GM20431 (cell line): ENCODE results near the gene PREB.

Experiments
- in situ Hi-C: fragments of 300-500 bp; cut with MseI, MboI; formaldehyde crosslinking; loops from one replicate; pipeline ENCODE4 v1.15.0; 2020; ENCODE audit warnings: low sequenced_read_pairs; ENCODE audit not compliant: unreplicated experiment

Gene PREB

DNA sequence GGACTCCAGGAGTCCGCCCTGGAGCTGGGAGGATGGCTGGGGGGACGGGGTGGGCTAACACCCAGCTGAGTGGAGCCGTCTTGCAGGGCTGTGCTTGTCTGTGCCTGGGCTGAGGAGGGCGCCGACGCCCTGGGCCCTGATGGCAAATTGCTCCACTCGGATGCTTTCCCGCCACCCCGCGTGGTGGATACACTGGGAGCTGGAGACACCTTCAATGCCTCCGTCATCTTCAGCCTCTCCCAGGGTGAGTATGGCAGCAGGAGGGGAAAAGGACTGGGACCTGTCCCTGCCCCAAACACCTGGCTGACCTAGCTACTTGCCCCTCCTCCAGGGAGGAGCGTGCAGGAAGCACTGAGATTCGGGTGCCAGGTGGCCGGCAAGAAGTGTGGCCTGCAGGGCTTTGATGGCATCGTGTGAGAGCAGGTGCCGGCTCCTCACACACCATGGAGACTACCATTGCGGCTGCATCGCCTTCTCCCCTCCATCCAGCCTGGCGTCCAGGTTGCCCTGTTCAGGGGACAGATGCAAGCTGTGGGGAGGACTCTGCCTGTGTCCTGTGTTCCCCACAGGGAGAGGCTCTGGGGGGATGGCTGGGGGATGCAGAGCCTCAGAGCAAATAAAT is 35.0 kb downstream of the PREB start:
- in situ Hi-C loops = loop anchor here (10.0 kb wide), 1 partner anchor 185 kb away; the partner anchor contains the start of gene TRIM54

DNA sequence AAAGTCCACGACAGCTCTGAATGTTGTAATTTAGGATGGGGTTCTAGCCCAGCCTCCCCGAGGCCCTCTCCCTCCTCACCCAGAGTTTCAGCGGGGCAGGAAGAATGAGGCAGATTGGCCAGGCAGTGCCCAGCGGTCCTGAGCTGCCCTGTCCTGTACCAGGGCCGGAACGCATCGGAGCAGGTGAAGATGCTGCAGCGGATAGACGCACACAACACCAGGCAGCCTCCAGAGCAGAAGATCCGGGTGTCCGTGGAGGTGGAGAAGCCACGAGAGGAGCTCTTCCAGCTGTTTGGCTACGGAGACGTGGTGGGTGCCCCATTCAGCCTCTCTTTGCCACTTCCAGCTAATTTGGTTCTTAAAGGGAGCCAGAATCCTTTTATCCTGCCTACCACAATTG is 37.1 kb downstream of the PREB start:
- in situ Hi-C loops = loop anchor here (10.0 kb wide), 1 partner anchor 187 kb away; the partner anchor contains the start of gene TRIM54

DNA sequence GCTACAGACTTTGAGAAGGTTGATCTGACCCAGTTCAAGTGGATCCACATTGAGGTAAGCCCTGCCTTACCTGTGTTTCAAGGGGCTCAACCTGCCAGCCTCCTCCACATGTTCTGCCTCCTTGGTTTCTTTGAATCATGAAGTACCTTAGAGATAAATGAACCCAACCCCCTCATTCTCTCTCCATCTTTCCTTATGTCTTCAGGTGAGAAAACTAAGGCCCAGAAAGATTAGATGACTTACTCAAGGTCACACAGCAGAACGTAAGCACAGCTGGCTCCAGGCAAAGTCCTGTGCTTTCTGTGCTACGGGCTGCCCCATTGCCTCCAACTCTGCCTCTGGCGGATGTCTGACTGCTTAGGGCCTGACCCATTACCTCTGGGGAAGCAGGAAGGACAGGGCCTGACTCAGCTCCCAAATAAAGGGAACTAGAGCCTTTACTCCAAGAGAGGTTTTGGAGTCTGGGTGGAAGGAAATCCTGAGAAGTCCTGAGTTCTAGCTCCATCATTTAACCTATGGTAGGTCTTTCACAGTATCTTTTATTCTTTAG is 37.6 kb downstream of the PREB start:
- in situ Hi-C loops = loop anchor here (10.0 kb wide), 1 partner anchor 188 kb away; the partner anchor contains the start of gene TRIM54

DNA sequence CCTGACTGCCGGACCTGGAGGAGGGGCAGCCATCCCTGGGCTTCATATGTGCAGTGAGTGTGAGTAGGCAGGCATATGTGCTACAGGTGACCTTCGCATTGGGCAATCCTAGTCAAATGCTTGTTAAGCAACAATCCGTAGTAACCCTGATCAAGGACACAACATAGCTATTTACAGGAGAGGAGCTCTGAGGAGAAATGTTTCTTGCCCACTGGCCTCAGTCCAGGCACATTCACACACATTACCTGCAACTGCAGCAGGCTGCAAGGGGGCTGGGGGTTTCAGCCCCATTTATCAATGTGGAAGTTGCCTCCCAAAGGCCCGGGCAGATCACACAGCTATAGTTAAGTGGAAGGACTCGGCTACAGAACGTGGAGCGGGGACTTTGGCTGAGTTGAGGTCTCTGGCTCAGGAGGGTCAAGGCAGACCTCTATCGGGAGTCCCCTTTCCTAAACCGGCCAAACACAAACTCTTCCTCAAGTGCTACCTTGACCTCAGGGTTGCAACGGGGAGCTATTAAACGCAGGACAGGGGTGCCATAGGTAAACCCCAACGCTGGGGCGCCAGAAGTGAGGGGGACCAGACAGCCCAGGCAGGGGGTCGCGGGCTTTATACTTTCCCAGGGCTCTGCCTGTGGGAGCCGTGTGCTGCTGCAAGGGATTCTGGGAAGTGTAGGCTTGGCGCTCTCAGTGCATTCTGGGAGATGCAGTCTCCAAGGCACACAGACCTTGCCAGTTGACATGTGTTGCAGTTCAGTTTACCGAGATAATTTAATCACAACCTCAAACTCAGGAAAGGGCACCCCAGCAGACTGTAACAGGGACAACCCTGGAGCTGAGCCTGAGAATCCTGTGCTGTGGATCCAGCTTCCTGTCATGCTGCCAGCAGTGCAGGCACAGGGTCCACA is 38.4 kb downstream of the PREB start:
- in situ Hi-C loops = loop anchor here (10.0 kb wide), 1 partner anchor 189 kb away; the partner anchor contains the start of gene TRIM54

DNA sequence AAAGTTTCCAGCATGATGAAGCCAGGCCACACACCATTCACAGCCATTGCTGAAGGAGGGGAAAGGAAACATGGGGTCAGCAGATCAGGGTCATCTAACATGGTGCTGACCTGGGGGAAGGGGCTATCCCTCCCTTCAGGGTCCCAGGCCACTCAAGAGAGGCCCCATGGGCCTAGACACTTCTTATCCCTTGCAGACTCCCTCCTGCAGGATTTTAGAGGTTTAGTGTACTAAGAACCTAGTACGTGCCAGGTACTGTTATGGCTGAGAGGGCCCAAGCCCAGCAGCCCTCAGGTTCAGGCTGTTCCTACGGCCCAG is 39.0 kb downstream of the PREB start:
- in situ Hi-C loops = loop anchor here (10.0 kb wide), 1 partner anchor 189 kb away; the partner anchor contains the start of gene TRIM54

DNA sequence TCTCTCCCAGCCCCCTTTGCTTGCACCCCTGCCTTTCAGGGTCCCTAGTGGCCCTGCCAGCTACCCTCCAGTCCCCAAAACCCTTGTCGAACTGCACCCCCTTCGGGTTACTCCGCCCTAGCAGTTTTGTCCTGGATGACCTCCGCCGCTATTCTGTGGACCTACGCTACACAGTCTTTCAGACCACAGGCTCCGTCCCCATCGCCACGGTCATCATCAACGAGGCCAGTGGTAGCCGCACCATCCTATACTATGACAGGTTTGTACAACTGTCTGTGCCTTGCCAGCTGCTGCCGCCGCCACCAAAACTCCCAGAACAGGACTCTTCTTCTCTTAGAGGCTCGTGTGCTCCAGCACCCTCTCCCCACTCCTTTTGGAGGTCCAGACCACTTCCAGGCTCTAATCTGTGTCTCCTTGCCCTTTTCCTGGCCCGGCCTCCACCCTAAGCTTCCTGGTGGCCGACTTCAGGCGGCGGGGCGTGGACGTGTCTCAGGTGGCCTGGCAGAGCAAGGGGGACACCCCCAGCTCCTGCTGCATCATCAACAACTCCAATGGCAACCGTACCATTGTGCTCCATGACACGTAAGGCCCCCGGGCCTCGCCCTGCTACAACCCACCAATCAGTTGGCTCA is 40.0 kb downstream of the PREB start:
- in situ Hi-C loops = loop anchor here (10.0 kb wide), 1 partner anchor 190 kb away; the partner anchor contains the start of gene TRIM54

DNA sequence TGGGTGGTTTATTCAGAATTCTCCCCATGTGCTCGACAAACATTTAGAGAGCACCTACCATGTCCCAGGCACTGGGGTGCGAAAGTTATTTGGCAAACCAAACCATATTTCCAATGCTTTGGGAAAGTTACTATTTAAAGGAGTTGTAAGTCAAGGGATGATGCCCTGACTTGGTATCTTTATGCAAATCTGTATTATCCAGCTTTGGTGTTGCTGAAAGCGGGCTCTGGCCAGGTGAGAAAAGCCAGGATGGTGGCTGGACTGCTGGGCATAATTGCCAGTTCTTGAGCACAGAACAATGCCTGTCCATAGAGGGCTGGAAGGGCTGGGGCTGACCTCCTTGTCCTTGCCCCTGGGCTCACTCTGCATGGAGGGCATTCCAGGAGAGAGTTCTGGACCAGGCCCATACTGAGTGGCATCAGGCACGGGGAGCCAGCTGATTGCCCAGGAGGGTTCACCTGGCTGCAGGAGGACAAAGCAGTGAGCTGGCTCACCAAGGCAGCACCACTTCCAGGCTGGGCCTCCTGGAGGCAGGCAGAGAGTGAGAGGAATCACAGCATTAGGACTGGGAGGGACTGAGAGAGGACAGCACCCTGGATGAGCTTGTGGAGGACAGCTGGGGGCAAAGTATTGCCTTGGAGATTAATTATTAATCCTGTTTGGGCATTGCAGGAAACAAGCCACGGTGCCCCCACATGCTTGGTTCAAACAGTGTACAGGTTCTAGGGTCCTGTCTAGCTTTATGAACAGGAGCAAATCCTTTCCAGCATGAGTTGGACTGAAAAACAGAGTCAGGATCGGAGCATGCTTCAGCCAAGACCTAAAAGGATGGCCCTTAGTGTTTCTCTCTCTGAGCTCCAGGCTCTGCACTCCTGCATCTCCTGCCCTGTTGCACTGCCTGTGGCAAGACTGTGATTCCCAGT is 40.7 kb downstream of the PREB start:
- in situ Hi-C loops = loop anchor here (10.0 kb wide), 1 partner anchor 191 kb away; the partner anchor contains the start of gene TRIM54

DNA sequence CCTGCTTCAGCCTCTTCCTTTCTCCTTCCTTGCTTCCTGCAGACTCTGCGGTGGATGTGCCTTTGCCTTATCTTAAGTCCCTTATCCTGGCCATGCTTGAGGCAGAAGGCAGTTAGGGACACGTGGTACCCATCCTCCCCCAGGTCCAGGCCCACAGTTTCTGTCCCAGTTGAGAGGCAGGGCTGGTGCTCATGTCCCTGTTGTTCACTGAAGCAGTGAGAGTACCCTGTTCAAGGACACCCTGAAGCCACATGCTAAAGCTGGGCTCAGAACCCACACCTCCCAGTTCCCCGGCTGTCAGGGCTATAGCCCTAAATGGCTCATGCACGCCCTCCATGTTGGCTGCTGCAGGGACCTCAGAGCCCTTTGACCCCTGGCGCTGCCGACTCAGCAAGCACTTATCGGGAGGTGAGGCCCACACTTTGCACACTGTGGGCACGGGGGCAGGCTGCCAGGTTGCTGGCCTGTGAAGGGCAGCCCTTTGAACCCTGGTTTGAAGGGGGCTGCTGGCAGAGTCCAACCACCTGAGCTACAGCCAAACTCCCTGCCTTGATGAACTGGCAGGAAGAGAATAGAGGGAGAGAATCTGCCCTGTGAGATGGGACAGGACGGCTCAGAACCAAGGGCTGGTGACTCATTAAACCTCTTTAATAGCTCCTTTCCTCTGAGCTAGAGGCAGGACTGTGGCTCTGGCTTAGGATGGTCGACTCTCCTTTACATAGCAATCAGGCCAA is 41.6 kb downstream of the PREB start:
- in situ Hi-C loops = loop anchor here (10.0 kb wide), 1 partner anchor 192 kb away; the partner anchor contains the start of gene TRIM54

DNA sequence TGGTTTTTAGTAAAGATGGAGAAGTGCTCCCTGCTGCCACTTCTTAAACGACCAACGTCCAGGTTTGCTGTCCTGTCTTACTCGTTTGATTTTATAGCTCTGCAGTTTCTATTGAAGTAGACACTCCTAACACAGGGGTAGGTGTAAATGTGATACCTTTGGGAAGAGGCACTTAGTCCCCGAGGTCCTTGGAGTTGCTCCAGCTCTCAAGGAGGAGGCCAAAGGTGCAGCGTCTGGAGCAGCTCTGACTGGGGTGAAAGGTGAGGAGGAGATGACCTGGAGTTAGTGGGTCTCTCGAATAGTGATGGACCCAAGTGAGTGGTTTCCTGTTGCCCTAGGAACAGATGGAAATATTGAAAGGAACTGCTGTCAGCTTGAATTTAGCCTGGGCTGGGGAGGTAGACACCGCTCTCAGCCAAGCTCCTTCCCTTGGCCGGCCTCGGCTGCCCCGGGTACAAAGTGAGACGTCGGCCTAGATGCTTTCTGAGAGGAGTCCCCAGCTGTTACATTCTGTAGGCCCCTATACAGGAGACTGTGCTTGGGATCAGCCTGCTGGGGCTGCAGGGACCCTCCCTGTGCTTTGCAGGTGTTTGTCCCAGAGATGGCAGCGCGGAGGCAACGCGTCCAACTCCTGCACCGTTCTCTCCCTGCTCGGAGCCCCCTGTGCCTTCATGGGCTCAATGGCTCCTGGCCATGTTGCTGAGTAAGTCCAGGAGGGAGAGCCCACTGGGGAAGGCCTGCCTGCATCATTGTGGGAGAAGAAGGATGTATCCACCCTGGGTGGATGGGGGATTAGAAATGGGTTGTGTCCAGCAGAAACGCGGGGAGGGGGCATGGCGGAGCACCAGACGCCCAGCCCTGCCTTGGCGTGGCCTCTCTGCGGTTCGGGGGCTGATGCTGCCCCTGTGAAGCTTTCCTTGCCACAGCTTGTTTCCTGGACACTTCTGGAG is 42.4 kb downstream of the PREB start:
- in situ Hi-C loops = loop anchor here (10.0 kb wide), 1 partner anchor 193 kb away; the partner anchor contains the start of gene TRIM54

DNA sequence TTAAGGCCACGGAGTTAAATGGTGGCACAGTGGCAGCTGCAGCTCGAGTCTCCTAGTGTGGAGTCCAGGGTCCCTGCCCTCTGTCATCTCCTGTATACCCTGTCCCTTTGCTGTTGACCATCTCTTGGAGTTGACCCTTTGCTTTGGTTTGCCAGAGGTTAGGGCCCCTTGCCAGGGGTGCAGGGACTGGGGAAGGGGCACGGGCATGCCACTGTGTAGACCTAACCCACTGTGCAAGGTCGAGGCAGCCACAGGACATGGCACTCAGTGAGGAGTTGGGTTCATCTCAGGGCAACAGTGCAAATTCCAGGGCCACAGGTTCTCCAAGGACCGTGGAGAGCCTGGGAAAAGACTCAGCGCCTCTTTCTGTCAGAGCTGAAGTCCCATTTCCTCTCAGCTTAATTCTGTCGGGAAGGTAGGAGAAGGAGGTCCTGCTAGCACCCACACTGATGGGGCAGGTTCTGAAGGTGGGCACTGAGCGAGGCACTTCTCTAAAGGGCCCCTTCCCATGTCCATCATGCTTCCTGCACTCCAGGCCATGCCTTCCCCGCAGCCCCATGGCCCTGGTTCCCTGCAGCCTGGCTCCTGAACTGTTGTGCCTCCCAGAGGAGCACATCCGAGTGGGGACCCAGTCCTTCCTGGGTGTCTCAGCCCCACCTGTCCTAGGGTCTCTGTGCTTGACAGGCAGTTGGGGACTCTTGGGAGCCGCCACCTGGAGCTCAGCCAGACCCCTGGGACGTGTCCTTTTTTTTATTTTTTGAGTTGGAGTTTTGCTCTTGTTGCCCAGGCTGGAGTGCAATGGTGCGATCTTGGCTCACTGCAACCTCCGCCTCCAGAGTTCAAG is 45.1 kb downstream of the PREB start:
- in situ Hi-C loops = no loop called here

DNA sequence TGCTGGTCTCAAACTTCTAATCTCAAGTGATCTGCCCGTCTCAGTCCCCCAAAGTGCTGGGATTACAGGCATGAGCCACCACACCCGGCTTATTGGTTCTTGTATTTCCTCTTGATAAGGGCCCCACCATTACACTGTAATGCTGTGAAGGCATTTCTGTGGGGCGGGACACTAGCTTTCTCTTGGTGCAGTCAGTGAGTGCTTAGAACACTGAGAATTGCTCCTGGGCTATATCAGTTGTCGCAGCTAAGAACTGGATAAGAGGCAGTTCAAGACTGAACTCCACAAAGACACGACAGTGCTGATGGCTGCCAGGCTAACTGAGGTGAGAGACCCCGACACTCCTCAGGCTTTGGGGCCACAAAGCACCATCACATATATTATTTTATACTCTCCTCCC is 45.8 kb downstream of the PREB start:
- in situ Hi-C loops = no loop called here

DNA sequence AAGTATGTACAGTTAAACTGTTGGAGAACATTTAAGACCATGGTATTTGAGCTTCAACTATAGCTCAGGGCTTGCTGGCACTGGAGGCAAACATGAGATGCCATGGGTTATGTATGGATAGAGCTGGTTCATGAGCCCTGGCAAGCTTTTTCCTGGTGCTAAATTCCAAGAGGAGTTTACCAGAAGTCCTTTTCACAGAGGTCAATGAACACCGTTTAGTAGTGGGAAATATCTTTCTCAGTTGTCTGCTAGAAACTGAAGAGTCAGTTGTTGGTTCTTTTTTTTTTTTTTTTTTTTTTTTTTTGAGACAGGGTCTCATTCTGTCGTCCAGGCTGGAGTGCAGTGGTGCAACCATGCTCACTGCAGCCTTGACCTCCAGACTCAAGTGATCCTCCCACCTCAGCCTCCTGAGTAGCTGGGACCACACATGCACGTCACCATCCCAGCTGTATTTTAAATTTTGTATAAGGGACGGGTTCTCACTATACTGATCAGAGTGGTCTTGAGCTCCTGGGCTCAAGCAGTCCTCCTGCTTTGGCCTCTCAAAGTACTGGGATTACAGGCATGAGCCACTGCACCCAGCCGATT is 46.5 kb downstream of the PREB start:
- in situ Hi-C loops = no loop called here

DNA sequence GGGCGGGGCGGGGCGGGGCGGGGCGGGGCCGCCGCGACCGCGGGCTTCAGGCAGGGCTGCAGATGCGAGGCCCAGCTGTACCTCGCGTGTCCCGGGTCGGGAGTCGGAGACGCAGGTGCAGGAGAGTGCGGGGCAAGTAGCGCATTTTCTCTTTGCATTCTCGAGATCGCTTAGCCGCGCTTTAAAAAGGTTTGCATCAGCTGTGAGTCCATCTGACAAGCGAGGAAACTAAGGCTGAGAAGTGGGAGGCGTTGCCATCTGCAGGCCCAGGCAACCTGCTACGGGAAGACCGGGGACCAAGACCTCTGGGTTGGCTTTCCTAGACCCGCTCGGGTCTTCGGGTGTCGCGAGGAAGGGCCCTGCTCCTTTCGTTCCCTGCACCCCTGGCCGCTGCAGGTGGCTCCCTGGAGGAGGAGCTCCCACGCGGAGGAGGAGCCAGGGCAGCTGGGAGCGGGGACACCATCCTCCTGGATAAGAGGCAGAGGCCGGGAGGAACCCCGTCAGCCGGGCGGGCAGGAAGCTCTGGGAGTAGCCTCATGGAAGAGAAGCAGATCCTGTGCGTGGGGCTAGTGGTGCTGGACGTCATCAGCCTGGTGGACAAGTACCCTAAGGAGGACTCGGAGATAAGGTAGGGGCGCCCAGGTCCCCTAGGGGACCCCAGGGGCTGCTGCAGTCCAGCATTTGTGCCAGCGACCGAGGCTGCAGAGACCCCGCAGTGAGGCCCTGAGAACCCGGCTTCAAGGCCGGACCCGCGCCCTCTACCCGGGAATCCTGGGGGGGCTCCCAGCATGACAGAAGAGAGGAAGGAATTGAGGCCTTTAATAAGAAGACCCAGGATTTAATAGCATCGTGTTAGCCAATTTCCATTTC is 47.5 kb downstream of the PREB start, which contains the start of gene KHK:
TSS of gene KHK (plus strand) at position 49 of the 870 bp plus-strand sequence. CDS start at position 537, 488 bp downstream.
- in situ Hi-C loops = no loop called here

DNA sequence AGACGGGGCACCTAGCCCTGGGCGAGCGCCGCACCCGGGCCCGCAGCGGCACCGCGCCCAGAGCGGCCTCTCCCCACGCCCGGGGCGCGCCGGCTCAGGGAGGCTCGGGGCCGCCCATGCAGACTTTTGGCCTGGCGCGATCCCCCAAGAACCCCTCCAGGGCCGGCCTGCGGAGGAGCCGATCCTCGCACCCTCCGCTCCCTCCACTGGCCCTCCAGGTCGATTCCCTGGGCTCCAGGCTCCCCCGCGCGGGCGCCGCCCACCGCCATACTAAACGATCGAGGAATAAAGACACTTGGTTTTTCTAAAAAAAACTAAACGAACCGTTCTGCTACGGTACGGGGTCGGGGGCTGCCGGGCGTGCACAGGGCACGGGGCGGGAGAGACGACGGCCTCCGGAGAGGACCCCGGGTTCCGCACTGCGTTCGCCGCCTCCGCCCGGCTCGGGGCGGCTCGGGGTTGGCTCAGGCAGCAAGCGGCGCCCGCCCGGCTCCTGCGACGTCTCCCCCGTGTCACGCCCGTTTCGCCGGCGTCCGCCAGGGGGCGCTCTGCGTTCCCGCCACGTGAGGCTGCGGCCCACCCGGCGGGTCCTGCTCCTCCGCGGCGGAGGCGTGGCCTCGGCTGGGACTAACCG is 48.2 kb downstream of the PREB start:
- in situ Hi-C loops = no loop called here

DNA sequence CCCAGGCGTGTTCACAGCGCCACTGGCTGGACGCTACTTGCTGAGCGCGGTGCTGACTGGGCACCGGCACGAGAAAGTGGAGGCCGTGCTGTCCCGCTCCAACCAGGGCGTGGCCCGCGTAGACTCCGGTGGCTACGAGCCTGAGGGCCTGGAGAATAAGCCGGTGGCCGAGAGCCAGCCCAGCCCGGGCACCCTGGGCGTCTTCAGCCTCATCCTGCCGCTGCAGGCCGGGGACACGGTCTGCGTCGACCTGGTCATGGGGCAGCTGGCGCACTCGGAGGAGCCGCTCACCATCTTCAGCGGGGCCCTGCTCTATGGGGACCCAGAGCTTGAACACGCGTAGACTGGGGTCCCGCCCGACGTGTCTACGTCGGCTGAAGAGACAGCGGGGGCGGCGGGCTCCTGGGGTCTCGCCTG is 48.8 kb downstream of the PREB start:
- in situ Hi-C loops = no loop called here
